ENCODE results near the gene PALD1.
A peak's percentile ranks its signal among the peaks of the same experiment; 100 is the strongest.

The PALD1 gene

DNA sequence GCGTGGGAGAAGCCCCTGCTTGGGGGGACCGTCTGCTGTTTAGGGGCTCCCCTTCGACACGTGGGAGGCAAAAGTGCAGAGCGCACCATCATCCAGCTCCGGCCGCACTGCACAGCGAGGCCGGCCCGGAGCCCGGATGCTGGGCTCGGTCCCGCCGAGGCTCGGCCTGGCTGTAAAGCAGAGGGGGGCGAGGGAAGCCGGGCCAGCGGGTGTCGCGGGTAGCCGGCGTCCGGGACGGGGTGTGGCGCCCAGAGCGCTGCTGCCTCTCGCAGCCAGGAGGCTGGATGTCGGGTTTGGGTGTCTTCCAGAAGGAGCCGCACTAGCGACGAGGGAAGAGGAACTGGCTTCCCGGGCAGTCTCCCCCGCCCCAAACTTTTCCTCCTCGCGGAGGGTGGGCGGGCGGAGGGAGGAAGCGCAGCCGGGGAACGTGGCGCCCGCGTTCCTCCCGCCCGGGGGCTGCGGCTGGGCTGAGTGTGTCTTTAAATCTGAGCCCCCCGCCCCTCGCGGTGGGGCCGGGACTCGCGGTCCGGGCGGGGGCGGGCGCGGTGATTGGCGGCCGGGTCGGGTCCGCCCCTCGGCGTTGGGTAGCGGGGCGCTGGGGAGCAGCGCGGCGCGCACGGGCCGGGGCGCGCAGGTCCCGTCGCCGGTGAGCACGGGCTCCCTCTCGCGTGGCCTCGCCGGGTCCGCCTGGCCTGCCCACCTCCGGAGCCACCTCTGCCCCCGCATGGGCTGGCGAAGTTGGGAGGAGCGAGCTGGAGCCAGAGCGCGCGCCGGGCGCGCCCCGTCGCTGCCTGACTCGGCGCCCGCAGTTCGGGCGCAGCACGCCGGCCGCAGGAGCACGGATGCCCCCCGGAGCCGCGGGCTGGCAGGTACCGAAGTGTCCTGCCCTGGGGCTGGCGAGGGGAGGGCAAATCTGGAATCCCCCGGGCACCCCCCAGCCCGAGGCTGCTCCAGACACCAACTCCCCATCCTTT, at the start of gene PALD1:
PALD1 (plus strand) TSS at position 577 of the 974 bp plus-strand sequence. CDS start 47,185 bp downstream, outside the sequence.
- no peaks in the 10 kb centered on the region for H3K9me3 ChIP-seq (ENCODE audit: low read length)
- peaks cover 7% of the 10 kb centered on the region for H3K4me1 ChIP-seq (ENCODE audit: insufficient read depth, low read length)
- H3K27me3 ChIP-seq (ENCODE audit: insufficient read depth, low read length), result peaks cover 24% of the 10 kb centered on the region
- peak within 1 kb of the TSS; percentile 86 for H2AFZ ChIP-seq (ENCODE audit: low read depth, low read length)
- peak within 1 kb of the TSS; percentile 65 for H3K4me3 ChIP-seq (ENCODE audit: low read length)
- H3K36me3 ChIP-seq (ENCODE audit: insufficient read depth, low read length), result no peaks in the 10 kb centered on the region

DNA sequence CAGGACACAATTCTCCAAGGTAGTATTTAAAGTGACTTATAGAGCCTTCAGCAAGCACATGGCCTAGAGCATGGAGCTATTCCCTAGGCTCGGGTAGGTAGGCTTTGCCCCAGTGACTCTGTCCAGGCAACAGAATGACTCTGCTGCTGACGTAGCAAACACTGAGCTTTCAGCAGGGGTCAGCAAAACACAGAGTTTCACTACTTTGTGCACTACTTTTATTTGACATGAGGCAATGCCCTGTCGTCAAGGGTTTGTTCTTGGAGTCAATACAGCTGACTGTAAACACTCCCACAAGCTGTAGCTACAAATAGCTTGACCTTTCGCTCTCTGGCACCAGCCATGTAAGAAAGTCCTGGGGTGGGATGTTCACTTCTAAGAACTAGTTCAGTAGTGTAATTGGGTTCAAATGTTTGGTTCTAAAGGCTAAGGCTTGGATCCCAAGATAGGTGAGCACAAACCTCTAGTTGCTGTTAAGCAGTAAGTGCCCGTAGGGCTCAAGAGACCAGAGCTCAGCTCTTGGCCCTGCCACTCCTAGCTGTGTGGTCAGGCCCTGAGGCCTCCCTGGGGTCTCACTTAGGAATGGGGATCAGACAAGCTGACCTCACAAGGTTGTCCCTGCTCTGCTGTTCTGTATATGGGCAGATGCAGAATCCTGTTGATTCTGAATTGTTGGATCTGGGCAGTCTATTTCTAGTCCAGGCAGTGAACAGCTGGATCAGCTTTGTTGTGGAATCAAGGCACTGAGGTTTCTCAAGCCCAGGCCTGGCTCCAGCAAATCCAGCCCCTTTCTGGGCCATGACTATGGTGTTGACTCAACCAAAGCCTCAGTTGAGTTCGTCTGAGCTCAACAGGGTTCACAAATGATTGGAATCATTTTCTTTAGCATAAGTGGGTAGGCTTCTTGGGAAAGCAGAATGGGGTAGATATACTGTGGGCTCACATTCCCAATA, 47.8 kb upstream of the PALD1 start:
- Histone ChIP-seq H3K4me1 (ENCODE audit: insufficient read depth, low read length) (no peaks in the 10 kb centered on the region), H3K36me3 (ENCODE audit: insufficient read depth, low read length) (peaks cover 26% of the 10 kb centered on the region), H2AFZ (ENCODE audit: low read depth, low read length) (no peak overlapping the region), H3K9me3 (ENCODE audit: low read length) (no peaks in the 10 kb centered on the region), H3K4me3 (ENCODE audit: low read length) (no peak overlapping the region), H3K27me3 (ENCODE audit: insufficient read depth, low read length) (no peaks in the 10 kb centered on the region)

DNA sequence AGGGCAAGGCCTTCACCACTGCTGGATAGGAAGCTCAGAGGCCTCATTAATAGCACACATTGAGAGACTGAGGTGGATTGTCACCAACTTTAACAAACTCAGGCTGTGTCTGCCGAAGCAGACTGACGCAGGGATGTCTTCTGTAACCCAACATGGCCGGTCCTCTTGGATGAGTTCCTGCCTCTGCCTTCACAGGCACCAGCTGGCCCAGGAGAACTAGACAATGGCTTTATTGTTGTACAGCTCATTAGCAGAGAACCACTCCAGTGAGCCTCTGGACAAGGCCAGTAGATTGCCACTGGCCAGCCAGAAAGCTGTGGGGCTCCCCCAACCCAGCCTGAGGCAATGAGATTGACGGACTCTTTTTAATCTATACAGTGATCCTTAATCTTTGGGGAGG, 46.5 kb upstream of the PALD1 start:
- H3K36me3 ChIP-seq (ENCODE audit: insufficient read depth, low read length), result peaks cover 14% of the 10 kb centered on the region
- H3K4me3 ChIP-seq (ENCODE audit: low read length), result no peak overlapping the region
- no peaks in the 10 kb centered on the region for H3K4me1 ChIP-seq (ENCODE audit: insufficient read depth, low read length)
- no peak overlapping the region for H2AFZ ChIP-seq (ENCODE audit: low read depth, low read length)
- no peaks in the 10 kb centered on the region for H3K27me3 ChIP-seq (ENCODE audit: insufficient read depth, low read length)
- no peaks in the 10 kb centered on the region for H3K9me3 ChIP-seq (ENCODE audit: low read length)

DNA sequence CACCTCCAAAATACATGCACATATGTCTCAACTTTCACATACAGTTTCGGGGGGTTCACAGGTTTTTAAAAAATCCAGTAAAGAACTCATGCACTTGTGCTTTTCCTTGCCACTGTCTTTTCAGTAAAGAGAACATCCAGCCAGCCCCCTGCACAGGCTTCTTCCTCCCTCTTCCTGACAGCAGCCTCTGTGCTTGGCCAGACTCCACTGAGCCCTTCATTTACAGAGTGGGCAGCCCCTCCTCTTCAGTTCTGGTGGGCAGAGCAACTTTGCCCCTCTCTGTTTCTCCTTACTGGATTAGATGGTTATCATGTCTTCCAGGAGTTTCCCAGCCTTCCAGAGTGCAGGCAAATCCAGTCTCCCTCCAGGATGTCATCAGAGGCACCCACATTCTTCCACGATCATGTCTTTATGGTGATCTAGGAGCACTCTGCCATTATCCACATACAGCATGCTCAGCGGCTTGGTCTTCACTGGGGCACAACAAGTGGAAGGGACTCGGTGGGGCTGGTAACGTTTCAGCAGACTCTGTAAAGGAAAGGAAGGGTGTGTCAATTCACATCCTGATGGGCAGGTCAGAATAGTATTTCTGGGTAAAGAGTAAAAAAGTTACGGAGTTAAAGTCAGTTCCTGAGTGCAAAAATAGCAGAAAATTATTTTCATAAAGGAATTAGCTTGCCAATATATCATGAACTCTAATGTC, 45.9 kb upstream of the PALD1 start:
- Histone ChIP-seq H3K4me3 (ENCODE audit: low read length) (no peak overlapping the region), H3K9me3 (ENCODE audit: low read length) (no peaks in the 10 kb centered on the region), H3K36me3 (ENCODE audit: insufficient read depth, low read length) (peaks cover 8% of the 10 kb centered on the region), H3K4me1 (ENCODE audit: insufficient read depth, low read length) (no peaks in the 10 kb centered on the region), H3K27me3 (ENCODE audit: insufficient read depth, low read length) (no peaks in the 10 kb centered on the region), H2AFZ (ENCODE audit: low read depth, low read length) (no peak overlapping the region)

DNA sequence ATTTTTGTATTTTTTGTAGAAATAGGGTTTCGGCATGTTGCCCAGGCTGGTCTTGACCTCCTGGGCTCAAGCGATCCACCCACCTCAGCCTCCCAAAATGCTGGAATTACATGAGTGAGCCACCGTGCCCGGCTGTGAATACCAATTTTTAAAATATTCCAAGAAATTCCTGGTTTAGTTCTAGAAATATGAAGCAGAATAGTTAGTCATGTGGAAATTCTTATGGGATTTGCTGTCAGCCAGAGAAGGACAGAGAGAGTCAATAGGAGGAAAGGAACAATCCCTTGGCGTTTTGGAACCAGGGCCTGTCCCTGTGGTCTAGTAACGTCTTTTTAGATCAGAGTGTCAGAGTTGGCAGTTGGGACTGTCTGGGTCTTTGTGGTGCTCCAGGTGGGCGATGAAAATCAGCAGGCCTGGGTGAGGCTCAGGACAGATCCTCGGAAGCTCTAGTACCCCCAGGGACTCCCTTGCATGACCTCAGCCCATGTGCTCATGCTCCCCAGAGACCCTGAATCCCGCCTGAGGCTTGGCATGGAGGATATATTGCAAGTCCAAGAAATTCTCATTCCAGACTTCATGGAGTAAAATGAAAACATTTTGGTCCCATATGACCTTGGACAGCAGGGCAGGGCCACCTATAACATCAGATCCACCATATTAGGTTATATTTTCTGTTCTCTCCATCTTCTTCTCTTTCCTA, 44.8 kb upstream of the PALD1 start:
- Histone ChIP-seq H3K27me3 (ENCODE audit: insufficient read depth, low read length) (no peaks in the 10 kb centered on the region), H3K4me3 (ENCODE audit: low read length) (no peak overlapping the region), H2AFZ (ENCODE audit: low read depth, low read length) (no peak overlapping the region), H3K36me3 (ENCODE audit: insufficient read depth, low read length) (peaks cover 3% of the 10 kb centered on the region), H3K4me1 (ENCODE audit: insufficient read depth, low read length) (no peaks in the 10 kb centered on the region), H3K9me3 (ENCODE audit: low read length) (no peaks in the 10 kb centered on the region)

DNA sequence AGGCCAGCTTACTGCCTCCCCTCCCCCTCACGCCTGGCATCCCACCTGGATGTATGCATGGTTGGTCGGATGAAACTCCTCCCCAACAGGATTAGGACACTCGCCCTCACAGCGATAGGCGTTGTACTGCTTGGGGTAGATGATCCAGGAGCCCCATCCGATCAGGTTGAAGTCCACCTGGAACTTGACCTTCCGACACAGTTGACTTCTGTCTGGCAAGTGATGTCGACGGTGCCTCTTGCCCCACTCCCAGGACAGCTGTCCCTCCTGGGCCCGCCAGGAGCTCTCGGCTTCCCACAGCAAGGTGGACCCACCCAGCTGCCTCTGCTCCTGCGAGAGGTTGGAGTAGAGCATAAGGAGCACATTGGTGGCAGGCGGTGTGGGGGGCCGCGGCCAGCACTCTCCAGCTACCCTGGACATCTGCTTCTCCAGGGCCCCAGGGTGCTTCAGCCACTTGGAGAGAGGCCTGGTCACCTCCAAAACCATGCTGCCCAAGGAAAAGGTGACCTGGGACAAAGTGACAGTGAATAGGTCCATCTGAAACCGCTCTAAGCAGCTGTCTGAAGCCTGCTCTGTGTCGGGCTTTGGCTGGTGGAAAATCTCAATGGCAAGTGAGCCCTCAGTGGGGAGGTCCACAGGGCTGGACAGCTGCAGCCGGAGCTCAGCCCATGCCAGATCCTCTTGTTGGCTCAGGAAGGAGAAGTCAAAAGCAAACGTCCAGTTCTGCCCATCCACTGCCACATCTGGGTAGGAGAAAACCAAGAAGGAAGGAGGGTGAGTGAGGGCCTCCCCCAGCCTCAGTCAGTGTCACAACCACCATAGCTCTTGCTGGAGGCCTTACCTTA, 43.1 kb upstream of the PALD1 start:
- Histone ChIP-seq H3K9me3 (ENCODE audit: low read length) (no peaks in the 10 kb centered on the region), H3K4me1 (ENCODE audit: insufficient read depth, low read length) (no peaks in the 10 kb centered on the region), H3K36me3 (ENCODE audit: insufficient read depth, low read length) (peaks cover 3% of the 10 kb centered on the region), H3K4me3 (ENCODE audit: low read length) (no peak overlapping the region), H2AFZ (ENCODE audit: low read depth, low read length) (no peak overlapping the region), H3K27me3 (ENCODE audit: insufficient read depth, low read length) (peaks cover 14% of the 10 kb centered on the region)

DNA sequence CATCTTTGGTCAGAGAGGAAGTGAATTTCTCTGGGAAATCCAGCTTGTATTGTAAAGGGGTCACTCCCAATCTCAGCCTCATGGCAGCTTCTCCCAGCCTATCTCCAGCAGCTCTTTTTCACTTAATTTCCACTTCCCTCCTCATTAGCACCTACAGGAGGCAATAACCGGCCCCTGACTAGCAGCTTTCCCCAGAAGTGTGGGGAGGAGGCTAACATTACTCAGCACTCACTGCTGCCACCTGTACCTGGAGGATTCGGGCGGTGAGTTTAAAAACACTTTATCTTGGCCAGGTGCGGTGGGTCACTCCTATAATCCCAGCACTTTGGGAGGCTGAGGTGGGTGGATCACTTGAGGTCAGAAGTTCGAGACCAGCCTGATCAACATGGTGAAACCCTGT, 40.8 kb upstream of the PALD1 start:
- Histone ChIP-seq H3K36me3 (ENCODE audit: insufficient read depth, low read length) (no peaks in the 10 kb centered on the region), H3K4me3 (ENCODE audit: low read length) (no peak overlapping the region), H3K9me3 (ENCODE audit: low read length) (peaks cover 6% of the 10 kb centered on the region), H3K4me1 (ENCODE audit: insufficient read depth, low read length) (no peaks in the 10 kb centered on the region), H3K27me3 (ENCODE audit: insufficient read depth, low read length) (peaks cover 36% of the 10 kb centered on the region), H2AFZ (ENCODE audit: low read depth, low read length) (no peak overlapping the region)

DNA sequence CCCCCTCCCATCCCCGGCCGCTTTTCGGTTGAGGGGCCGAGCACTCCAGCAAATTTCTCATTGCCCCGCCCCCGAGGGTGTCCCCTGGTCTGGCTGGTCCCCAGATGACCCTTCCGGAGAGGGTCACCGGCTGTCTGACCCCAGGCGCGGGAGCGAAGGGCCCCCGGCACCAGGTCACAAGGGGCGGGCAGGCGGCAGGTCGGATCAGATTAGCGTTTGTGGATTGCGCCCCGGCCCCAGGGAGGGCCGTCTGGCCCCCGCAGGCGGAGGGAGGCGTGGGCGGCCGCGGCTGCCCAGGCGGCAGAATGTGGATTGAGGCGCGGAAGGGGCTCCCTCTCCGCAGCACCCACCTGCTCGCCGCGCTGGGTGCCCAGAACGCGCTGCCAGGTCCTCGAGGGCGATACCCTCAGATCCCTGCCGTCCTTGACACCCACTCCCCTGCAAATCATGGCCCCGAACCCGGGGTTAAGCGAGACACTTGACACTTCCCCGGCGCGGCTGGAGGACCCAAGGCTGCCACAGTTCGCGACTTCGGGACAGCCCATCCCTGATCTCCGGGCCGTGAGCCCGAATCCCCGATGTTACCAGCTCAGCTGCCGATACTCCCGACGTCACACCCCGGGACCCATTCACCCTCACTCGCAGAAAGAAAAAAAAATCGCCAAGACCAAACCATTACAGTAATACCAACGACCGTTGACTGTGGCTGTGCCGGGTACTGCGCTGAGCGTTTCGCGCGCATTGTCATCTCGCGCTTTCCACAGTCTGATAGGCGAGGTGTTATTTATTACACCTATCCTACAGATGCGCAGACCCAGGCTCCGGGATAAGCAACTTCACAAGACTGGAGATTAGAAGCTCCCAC, 38.0 kb upstream of the PALD1 start:
- Histone ChIP-seq H3K4me1 (ENCODE audit: insufficient read depth, low read length) (no peaks in the 10 kb centered on the region), H2AFZ (ENCODE audit: low read depth, low read length) (peak overlapping the region; percentile 1), H3K27me3 (ENCODE audit: insufficient read depth, low read length) (peaks cover 49% of the 10 kb centered on the region), H3K9me3 (ENCODE audit: low read length) (peaks cover 8% of the 10 kb centered on the region), H3K36me3 (ENCODE audit: insufficient read depth, low read length) (no peaks in the 10 kb centered on the region), H3K4me3 (ENCODE audit: low read length) (no peak overlapping the region)

DNA sequence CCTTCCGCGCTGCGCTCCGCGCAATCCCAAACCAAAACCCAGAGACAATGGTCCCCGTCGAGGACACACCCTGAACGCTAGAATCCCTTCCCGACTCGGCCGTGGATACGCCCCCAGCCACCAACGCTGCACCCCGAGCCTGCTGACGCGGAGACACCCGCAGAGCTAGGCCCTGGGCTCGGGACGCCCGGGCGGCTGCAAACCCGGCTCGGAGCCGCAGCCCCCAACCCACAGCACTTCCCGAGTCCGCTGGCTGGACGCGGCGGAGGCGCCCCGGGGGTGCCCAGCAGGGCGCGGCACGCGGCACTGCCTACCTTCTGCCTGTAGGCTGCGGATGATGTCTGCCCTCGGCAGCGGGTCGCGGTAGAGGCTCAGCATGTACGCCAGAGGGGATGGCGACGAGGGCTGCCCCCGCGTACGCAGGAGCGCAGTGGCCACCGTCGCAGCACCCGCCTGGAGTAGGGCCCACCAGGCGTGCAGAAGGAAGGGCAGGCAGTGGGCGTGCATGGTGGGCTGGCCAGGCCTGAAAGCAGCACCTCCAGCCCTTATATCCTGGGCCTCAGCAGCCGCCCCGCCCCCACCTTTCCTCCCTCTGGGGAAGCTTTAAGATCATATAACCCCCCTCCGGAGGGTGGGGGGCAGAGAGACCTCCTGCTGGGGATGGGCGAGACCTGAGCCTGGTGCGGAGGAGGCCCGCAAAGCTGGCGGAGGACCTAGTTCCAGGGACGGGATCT, 37.2 kb upstream of the PALD1 start, which contains the start of gene NODAL:
NODAL (minus strand) TSS at position 521 of the 734 bp plus-strand sequence; CDS start at position 507, 14 bp downstream.
- Histone ChIP-seq H3K36me3 (ENCODE audit: insufficient read depth, low read length) (no peaks in the 10 kb centered on the region), H3K27me3 (ENCODE audit: insufficient read depth, low read length) (peaks cover 49% of the 10 kb centered on the region), H2AFZ (ENCODE audit: low read depth, low read length) (peak within 1 kb of the TSS; percentile 1), H3K9me3 (ENCODE audit: low read length) (peaks cover 8% of the 10 kb centered on the region), H3K4me1 (ENCODE audit: insufficient read depth, low read length) (no peaks in the 10 kb centered on the region), H3K4me3 (ENCODE audit: low read length) (no peak within 1 kb of the TSS)

DNA sequence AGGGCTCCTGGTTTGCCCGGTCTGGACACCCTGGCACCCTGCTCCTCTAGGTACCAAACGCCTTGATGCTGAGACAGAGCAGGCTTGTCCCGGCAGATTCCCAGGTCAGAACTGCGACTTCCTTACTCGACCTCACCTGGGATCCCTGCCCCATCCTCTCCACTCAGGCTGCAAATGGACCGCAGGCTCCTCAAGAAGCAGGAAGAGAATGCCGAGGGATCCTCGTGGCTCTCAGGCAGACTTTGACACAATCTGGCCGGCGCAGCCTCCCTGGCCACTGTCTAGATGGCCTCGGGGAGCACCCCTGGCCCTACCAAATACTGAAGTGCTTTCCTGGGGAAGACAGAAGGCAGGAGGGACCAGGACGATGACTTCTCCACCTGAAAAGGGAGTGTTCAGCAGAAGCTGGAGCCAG, 36.7 kb upstream of the PALD1 start:
- no peak overlapping the region for H3K4me3 ChIP-seq (ENCODE audit: low read length)
- H3K4me1 ChIP-seq (ENCODE audit: insufficient read depth, low read length), result no peaks in the 10 kb centered on the region
- H3K27me3 ChIP-seq (ENCODE audit: insufficient read depth, low read length), result peaks cover 51% of the 10 kb centered on the region

More for the DNA sequence above, 36.7 kb upstream of the PALD1 start:
- Histone ChIP-seq H3K9me3 (ENCODE audit: low read length) (peaks cover 8% of the 10 kb centered on the region), H3K36me3 (ENCODE audit: insufficient read depth, low read length) (no peaks in the 10 kb centered on the region), H2AFZ (ENCODE audit: low read depth, low read length) (no peak overlapping the region)
